Stimulated activated CD8-positive, alpha-beta memory T cell treated with anti-CD3 and anti-CD28 coated beads, Interleukin-12 subunit alpha, Interleukin-12 subunit beta, amount 100 ng/mL, for 4 hours (primary cell): ENCODE results near the gene PPP1R1B.

Source experiments
- DNase-seq: peaks from one replicate; pipeline ENCODE4 v3.0.0-alpha.2; 2020; ENCODE audit warnings: low read depth

Gene PPP1R1B

GRCh38 chr17:39600288-39600996 lies 26.3 kb upstream of the PPP1R1B start:
- DNase-seq: no peak

GRCh38 chr17:39600997-39601597 lies 25.7 kb upstream of the PPP1R1B start:
- DNase-seq: no peak

DNA sequence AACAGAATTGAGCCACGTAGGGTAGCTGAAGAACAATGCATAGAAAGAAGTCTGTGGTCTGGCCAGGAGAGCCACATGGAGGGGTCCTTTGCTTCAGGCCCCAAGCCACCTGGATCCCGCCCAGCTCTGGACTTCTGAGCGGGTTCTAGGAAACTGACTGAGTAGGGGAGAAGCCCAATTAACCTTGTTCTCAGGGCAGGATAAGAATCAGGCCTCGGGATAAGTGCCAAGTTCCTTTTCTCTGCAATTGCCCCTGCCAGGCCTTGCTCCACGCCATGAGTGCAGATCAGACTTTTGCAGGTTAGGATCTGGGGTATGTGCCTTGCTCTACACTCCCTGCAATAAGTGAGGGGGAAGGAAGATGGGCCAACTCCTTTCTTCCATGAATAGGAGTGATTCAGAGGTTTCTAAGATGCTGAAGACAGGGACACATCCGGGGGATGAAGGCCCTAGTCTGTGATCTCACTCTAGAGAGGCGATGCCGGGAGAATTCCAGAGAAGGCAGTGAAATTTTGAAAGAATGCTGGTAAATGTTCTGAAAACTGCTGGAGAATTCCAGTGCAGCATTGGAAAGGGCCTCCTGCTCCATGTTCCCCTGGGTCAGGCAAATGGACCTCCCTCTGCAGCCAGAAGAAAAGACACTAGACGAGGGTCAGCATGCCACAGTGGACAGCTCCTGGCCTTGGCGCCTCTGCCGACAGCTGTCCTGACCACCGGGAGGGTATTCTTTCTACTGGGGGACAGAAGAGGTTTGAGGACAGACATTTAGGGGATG lies 24.8 kb upstream of the PPP1R1B start:
- DNase-seq: no peak

- DNase-seq: no peak
Measured at GRCh38 chr17:39602533-39603303, 24.0 kb upstream of the PPP1R1B start.

DNA sequence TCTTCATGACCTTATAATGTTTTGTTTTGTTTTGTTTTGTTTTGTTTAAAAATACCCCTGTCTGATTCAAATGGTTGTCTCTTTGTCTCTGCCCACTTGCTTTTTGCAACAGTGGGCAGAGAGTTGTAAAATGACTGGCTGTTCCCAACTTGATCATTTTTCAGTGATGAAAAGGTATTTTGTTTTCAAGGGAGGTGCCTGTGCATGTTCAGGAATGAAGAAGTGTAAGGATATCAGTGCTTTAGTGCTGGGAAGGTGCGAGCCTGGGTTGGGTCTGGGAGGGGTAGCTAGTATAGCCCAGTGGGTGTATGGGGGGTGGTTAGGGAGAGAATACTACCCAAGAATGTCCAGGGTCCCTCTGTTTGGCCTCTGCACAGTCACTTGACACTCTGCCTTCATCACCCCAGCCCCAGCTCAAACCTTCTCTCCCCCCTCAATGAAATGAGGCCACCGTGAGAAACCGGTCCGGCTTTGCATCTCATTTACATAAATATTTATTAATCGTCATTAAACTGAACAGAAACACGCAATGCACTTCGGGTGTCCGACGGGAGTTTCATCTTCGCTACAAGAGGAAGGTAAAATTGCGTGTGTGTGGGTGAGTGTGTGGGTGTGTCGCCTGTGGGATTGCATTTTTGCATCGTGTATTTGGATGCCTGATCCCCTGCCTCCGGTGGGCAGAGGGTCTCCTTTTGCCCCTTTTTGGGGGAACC lies 23.3 kb upstream of the PPP1R1B start:
- no peak for DNase-seq

- no peak for DNase-seq
Measured at GRCh38 chr17:39604911-39605491, 21.8 kb upstream of the PPP1R1B start.

GRCh38 chr17:39605492-39606433 lies 21.0 kb upstream of the PPP1R1B start:
- DNase-seq: no peak

DNA sequence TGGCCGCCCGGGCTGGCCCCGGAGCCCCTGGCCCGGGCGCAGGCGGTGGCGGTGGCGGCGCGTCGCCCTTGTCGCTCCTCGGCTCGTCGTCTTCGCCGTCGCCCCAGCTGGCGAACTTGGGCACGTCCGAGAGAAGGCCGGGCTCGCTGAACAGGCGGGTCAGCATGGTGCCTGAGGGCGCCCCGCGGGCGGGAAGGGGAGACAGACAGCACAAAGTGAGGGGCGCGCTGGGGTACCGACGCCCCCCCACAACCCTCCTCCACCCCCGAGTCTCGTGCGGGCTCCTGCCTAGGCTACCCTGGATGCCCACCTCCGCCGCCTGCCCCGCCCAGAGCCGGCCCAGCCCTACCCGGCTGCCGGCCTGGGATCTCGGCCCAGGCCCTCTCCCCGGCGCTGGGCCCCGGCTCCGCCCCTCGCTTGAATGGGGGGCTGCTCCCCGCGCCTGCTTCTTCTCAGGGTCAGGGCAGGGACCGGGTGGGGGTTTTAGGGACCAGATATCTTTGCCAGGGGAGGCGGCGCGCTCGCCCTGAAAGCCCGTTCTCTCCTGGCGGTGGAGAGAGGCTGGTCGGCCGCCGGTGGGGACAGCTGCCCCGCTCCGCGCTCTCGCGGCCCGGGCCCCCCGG lies 20.2 kb upstream of the PPP1R1B start:
- DNase-seq: no peak

GRCh38 chr17:39607057-39607850 lies 19.5 kb upstream of the PPP1R1B start:
- DNase-seq: no peak

DNA sequence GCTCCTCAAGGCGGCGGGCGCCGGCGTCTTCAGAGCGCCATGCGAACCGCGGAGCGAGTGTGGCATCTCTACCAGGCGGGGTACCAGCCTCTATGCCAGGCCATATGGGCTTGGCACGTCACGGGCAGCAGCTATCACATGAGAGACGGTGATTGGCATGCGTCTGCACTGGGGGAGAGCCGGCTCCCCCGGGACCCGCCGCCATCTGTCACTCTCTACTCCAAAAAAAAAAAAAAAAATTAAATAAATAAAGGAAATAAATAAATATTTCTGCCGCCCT lies 19.0 kb upstream of the PPP1R1B start, which contains the start of gene NEUROD2:
TSS of gene NEUROD2 (minus strand) at position 70 of the 280 bp plus-strand sequence. CDS start 1,321 bp downstream, outside the sequence.
- DNase-seq: no peak

GRCh38 chr17:39608142-39608981 lies 18.4 kb upstream of the PPP1R1B start:
- no peak for DNase-seq

- no peak for DNase-seq
Measured at GRCh38 chr17:39609416-39610025, 17.2 kb upstream of the PPP1R1B start.

DNA sequence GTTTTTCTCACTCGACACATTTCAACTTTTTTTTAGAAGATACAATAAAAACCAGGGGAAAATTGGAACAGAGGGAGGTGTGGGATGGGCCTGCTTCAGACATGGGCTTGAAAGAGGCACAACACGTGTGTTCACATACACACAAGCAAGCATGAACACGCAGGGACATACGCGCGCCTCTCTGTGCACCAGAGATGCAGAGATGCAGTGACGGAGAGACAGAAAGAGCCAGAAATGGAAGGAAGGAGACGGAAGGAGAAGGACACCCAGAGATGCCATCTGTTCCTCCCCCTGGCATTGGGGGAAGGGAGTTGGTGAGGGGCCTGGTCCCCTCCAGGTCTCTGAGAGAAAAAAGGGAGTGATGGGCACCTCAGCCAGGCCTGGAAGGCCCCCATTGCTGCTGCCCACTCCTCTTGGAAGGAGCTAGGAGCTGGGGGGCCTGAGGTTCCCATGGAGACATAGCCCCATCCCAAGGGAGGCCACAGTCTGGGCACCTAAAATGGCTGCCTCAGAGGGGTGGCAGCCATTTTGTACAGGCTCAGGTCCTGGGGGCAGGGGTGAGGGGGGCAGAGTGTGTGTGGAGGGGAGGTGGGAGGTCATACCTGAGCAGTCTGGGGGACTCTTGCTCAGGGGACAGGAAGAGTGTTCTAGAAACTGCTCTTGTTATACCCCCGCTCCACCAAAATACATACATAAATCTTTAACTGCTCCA lies 15.2 kb upstream of the PPP1R1B start:
- no peak for DNase-seq

DNA sequence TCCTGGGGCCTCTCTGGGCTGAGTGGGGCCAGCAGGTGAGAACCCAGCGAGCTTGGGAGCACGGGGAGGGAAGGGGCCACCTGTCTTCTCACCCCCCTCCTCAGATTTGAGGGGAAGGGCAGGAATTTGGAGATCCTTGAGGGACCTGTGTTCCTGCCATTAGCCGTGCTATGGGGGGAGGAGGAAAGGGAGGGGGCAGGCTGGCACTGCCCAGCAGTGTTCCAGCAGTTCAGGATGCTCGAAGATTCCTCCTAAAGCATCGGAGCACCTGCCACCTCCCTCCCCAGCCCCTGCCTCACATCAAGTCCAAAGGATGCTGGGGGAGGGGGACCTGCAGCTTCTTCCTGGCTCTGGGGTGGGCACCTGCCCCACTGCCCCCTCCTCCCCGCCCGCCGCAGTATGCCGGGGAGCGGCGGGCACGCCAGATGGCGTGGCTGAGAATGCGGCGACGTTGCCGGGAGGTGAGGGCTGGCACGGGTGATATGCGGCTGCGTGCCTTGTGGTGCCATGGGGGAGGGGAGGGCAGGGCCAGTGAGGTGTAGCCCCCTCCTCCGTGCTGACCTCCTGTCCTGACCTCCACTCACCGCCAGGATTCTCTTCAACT lies 14.4 kb upstream of the PPP1R1B start:
- DNase-seq: no peak

- no peak for DNase-seq
Measured at GRCh38 chr17:39612935-39613464, 13.8 kb upstream of the PPP1R1B start.

DNA sequence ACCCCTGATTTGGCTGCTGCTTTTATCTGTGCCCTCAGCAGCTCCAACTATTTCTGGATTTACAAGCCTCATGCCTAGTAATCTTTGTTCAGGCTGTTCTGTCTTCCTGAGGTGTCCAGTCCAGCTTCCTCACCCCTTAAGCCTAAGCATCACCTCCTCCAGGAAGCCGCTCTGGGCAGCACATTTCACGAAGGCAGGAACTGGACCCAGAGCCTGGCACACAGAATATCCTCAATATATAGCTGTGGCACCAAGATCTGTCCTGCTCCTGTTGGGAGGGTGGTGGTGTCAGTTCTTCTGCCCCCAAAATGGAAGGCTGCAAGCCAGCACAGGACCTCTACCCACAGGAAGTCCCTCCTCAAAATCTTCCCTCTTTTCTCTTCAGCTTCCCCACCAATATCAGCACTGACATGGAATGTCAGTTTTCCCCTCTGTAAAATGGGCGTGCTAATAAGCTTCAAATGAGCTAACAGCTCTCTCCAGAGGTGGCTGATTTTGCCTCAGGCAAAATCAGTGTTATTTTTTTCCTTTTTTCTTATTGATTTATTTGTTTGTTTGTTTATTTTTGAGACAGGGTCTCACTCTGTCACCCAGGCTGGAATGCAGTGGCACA lies 12.1 kb upstream of the PPP1R1B start:
- DNase-seq: no peak
